ENCODE data around the gene ZBTB39. TPM values are rescaled to one million over a fixed set of nuclear protein-coding genes. Genes with fewer than 3 reads are reported as not detected.

The ZBTB39 gene
- total RNA-seq, 2 donors from 2014 or later: 3.0 to 5.9 TPM

- Histone ChIP-seq H3K36me3 (peaks cover 34% of the 10 kb centered on the region), H3K4me3 (no peak overlapping the region), H3K27ac (no peak overlapping the region), H3K9me3 (no peaks in the 10 kb centered on the region), H3K4me1 (peaks cover 0 to 30% of the 10 kb centered on the region in 2 donors), H3K27me3 (no peaks in the 10 kb centered on the region)
- TF ChIP-seq CTCF (IDR thresholded peaks at IDR 0.05): peak; percentile 40 to 81
- DNase-seq (ENCODE audit: low spot score): peak; percentile 72
These were observed 4.9 kb downstream of the ZBTB39 start for GRCh38 chr12:57001448-57001906.

DNA sequence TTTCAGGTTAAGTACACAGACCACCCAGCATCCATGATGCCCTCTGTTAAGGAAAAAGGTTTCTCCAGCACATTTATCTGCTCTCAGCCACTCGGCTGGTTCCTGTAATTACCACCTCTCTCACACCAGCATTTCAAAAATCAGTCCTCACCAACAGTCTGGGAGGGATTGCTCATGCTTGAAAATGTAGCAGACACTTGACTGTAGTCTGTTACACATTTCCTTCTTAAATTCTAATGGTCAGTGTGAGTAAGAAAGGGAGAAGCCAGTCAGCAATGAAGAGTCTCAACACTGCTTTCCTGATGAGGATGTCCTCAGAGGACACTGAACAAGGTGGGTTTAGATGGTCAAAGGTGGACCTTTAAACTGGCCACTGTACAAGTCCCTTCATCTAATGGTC is 6.0 kb downstream of the ZBTB39 start:
- Histone ChIP-seq H3K4me1 (peaks cover 0 to 25% of the 10 kb centered on the region in 2 donors), H3K27ac (no peak overlapping the region), H3K9me3 (no peaks in the 10 kb centered on the region), H3K27me3 (no peaks in the 10 kb centered on the region), H3K4me3 (no peak overlapping the region), H3K36me3 (peaks cover 34% of the 10 kb centered on the region)
- TF ChIP-seq CTCF (IDR thresholded peaks at IDR 0.05): no peak
- DNase-seq (ENCODE audit: low spot score): no peak

- Histone ChIP-seq H3K4me3 (no peak overlapping the region), H3K9me3 (no peaks in the 10 kb centered on the region), H3K27me3 (no peaks in the 10 kb centered on the region), H3K27ac (no peak overlapping the region), H3K36me3 (peaks cover 33% of the 10 kb centered on the region), H3K4me1 (peaks cover 0 to 16% of the 10 kb centered on the region in 2 donors)
- no peak for TF ChIP-seq CTCF (IDR thresholded peaks at IDR 0.05)
- DNase-seq (ENCODE audit: low spot score): no peak
These were observed 6.9 kb downstream of the ZBTB39 start for GRCh38 chr12:56999456-56999855.

DNA sequence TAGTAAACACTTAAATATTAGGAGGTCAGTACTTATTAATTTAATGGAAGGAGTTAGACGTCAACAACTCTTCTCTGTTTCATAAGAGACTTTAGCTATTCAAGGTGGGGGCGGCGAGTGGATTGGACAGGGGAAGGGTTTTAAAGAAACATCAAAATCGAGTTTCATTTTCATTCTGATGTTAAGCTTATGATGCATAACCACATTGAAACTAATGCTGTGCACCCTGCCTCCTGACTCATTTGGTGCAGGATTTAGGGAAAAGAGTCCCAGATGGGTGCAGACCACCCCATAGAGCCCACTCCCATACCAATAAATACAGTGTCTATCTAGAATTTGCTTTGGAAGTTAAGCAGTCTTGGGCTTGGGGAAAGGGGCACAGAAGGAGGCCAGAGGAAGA is 7.4 kb downstream of the ZBTB39 start:
- no peak for DNase-seq (ENCODE audit: low spot score)
- H3K36me3 ChIP-seq: peaks cover 29% of the 10 kb centered on the region
- H3K4me1 ChIP-seq: peaks cover 0 to 16% of the 10 kb centered on the region in 2 donors
- H3K9me3 ChIP-seq: no peaks in the 10 kb centered on the region
- H3K27ac ChIP-seq: no peak overlapping the region
- no peak for TF ChIP-seq CTCF (IDR thresholded peaks at IDR 0.05)
- no peak overlapping the region for H3K4me3 ChIP-seq
- no peaks in the 10 kb centered on the region for H3K27me3 ChIP-seq

DNA sequence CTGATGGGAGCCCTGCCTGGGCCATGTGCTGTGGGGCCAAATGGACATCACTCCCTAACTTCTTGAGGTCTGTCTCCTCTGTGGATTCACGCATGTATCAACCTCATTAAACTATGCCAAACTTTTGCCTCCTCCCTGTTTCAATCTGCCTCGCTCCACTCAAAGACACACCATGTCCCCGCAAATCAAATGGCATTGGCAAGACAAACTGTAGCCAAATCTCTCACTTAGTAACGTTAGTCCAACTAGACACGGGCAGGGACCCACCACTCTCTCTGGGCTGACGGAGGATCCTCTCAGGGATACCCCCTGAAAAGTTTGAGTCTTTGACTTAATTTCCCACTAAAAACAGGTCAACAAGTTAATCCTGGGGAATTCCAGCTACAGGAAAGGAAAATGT is 8.0 kb downstream of the ZBTB39 start:
- Histone ChIP-seq H3K36me3 (peaks cover 22% of the 10 kb centered on the region), H3K9me3 (no peaks in the 10 kb centered on the region), H3K4me1 (peaks cover 0 to 16% of the 10 kb centered on the region in 2 donors), H3K4me3 (no peak overlapping the region), H3K27me3 (no peaks in the 10 kb centered on the region), H3K27ac (no peak overlapping the region)
- DNase-seq (ENCODE audit: low spot score): no peak
- TF ChIP-seq CTCF (IDR thresholded peaks at IDR 0.05): no peak
